ENCODE data around the gene IGSF22. TPM values are rescaled to one million over a fixed set of nuclear protein-coding genes. Genes with fewer than 3 reads are reported as not detected.
A peak's percentile ranks its signal among the peaks of the same experiment; 100 is the strongest.

Gene IGSF22
- total and polyA plus RNA-seq, 2 of the 8 experiments (the other 6 are each of a cell fraction or from before 2014, with no cell fraction given): 0.14 TPM; not detected in 1

DNA sequence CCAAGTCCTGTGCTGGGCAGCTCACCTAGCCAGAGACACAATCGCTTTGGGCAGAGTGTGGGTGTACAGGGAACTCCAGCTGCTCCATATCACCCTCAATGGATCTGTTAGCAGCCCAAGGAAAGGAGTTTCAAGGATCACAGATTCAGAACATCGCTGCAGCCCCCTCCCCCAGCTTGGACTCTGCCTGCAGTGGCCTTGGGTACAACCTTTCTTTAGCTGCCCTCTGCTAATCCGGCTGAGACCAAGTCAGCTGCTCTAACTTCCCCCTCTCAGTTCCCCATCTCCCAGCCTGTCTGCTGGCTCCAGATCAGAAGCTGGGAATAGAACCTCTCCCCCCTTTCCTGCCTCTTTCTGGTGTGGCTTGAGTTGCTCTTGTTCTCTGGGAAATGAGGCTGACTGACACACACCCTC is 26.1 kb downstream of the IGSF22 start:
- POLR2A ChIA-PET (ENCODE audit: partially characterized antibody): interaction anchor here (1.4 kb wide), 1 partner anchor 16 kb away, joined by 3 read pairs; no protein-coding TSS in a partner anchor
- 81% methylated on average over 3 of the region's 3 CpGs; no CpG with 5 or more reads in 1 of the 2 experiments for WGBS, 2 experiments (ENCODE audit: extremely low coverage in 1 of 2, insufficient coverage in 1 of 2, insufficient read length in 1 of 2, insufficient replicate concordance in 2 of 2, low coverage in 1 of 2, low lambda C conversion rate in 2 of 2, missing lambda C conversion rate in 1 of 2)
- H3K4me2 ChIP-seq (ENCODE audit: insufficient read depth in 1 of 2, low read depth in 2 of 2, low read length in 2 of 2): peak overlapping the region; percentile 75 to 79; a peak in 3 of 4 replicates
- TF ChIP-seq RXRA (IDR thresholded peaks at IDR 0.05; ENCODE audit: insufficient read depth, low read depth, low read length): no peak
- TF ChIP-seq RFX5 (IDR thresholded peaks at IDR 0.05; ENCODE audit: borderline replicate concordance, low read depth, low read length): no peak
- no peak for TF ChIP-seq SIN3A (conservative IDR thresholded peaks at IDR 0.05 in 1 of 2, IDR thresholded peaks at IDR 0.05 in 1 of 2; ENCODE audit: low read depth in 1 of 2, low read length in 2 of 2)
- TF ChIP-seq GABPA (IDR thresholded peaks at IDR 0.05; ENCODE audit: borderline replicate concordance, insufficient read depth, low read length): no peak
- no peak for TF ChIP-seq EGR1 (IDR thresholded peaks at IDR 0.05; ENCODE audit: borderline replicate concordance, low read depth, low read length)
- TF ChIP-seq CEBPB (IDR thresholded peaks at IDR 0.05; ENCODE audit: low read depth, low read length): no peak
- TF ChIP-seq TBP (IDR thresholded peaks at IDR 0.05; ENCODE audit: low read depth, low read length): no peak
- no peak for TF ChIP-seq RBBP5 (IDR thresholded peaks at IDR 0.05; ENCODE audit: borderline replicate concordance, low read depth, low read length)
- no peak for TF ChIP-seq MAFK (IDR thresholded peaks at IDR 0.05; ENCODE audit: low read depth, low read length)
- no peak for TF ChIP-seq SIX5 (IDR thresholded peaks at IDR 0.05; ENCODE audit: low read depth, low read length)
- TF ChIP-seq KDM1A (IDR thresholded peaks at IDR 0.05; ENCODE audit: borderline replicate concordance, low read length): no peak
- no peak for TF ChIP-seq CBX8 (IDR thresholded peaks at IDR 0.05; ENCODE audit: borderline replicate concordance, low read depth, low read length)
- TF ChIP-seq RAD21 (IDR thresholded peaks at IDR 0.05 in 1 of 2, conservative IDR thresholded peaks at IDR 0.05 in 1 of 2; ENCODE audit: low read depth in 2 of 2, low read length in 2 of 2): no peak
- no peak for TF ChIP-seq CREB1 (IDR thresholded peaks at IDR 0.05)

More for the DNA sequence above, 26.1 kb downstream of the IGSF22 start:
- H2BK15ac ChIP-seq (ENCODE audit: low read length): no peak overlapping the region
- no peak overlapping the region for H2AK5ac ChIP-seq (ENCODE audit: low read depth, low read length)
- no peak overlapping the region for H3K27ac ChIP-seq (ENCODE audit: low read depth, low read length)
- H4K91ac ChIP-seq (replicated peaks; ENCODE audit: insufficient read length, low read length): no peak overlapping the region
- H3K4me1 ChIP-seq (replicated peaks in 1 of 4; ENCODE audit: control insufficient read depth in 3 of 4, insufficient read depth in 4 of 4, low read length in 3 of 4): peaks cover 0 to 9% (median 2%) of the 10 kb centered on the region in 4 experiments; a peak in 3 of 7 replicates
- no peak for FAIRE-seq
- no peak overlapping the region for H2BK20ac ChIP-seq (ENCODE audit: low read length)
- H3K9ac ChIP-seq (replicated peaks in 1 of 4; ENCODE audit: extremely low read depth in 1 of 4, low read depth in 3 of 4, low read length in 3 of 4): no peak overlapping the region; a peak in 1 of 7 replicates
- no peaks in the 10 kb centered on the region for H4K20me1 ChIP-seq (replicated peaks in 1 of 2; ENCODE audit: control insufficient read depth in 1 of 2, insufficient read depth in 2 of 2, low read length in 2 of 2)
- no peak overlapping the region for H2BK12ac ChIP-seq (ENCODE audit: low read depth, low read length)
- no peak overlapping the region for H4K8ac ChIP-seq (ENCODE audit: extremely low read depth, insufficient read depth, low read length)
- H3K18ac ChIP-seq (ENCODE audit: extremely low read depth, low read length): no peak overlapping the region
- no peaks in the 10 kb centered on the region for H3K36me3 ChIP-seq (ENCODE audit: control insufficient read depth in 2 of 4, insufficient read depth in 4 of 4, low read length in 3 of 4)
- no peaks in the 10 kb centered on the region for H3K9me3 ChIP-seq (ENCODE audit: insufficient read depth in 2 of 2, low read depth in 1 of 2, low read length in 1 of 2)
- H3K4ac ChIP-seq (replicated peaks; ENCODE audit: insufficient read length, low read depth, low read length): no peak overlapping the region
- no peak overlapping the region for H3K14ac ChIP-seq (ENCODE audit: insufficient read length)
- no peak overlapping the region for H3K56ac ChIP-seq (replicated peaks; ENCODE audit: insufficient read length, low read depth, low read length)
- no peak overlapping the region for H2AFZ ChIP-seq (ENCODE audit: low read length)
- CTCF ChIA-PET (ENCODE audit: partially characterized antibody): interaction anchor here (1.8 kb wide), 1 partner anchor 24 kb away, joined by 5 read pairs; no protein-coding TSS in a partner anchor
- H4K5ac ChIP-seq (ENCODE audit: insufficient read length, low read depth, low read length): no peak overlapping the region
- no peaks in the 10 kb centered on the region for H3K79me2 ChIP-seq (ENCODE audit: control insufficient read depth in 1 of 2, insufficient read depth in 2 of 2, low read length in 2 of 2)
- no peak overlapping the region for H3K23ac ChIP-seq (ENCODE audit: insufficient read length)
- H3K4me3 ChIP-seq (ENCODE audit: extremely low read depth in 1 of 4, insufficient read depth in 2 of 4, low read depth in 3 of 4, low read length in 4 of 4): peak overlapping the region; percentile 47 to 87 (median 57); a peak in 5 of 8 replicates
- H3K79me1 ChIP-seq (ENCODE audit: low read depth, low read length): no peaks in the 10 kb centered on the region
- no peak overlapping the region for H2BK5ac ChIP-seq (ENCODE audit: low read depth, low read length)
- peaks cover 0 to 7% (median 5%) of the 10 kb centered on the region in 4 experiments; a peak in 5 of 7 replicates for H3K27me3 ChIP-seq (replicated peaks in 1 of 4; ENCODE audit: control insufficient read depth in 3 of 4, extremely low read depth in 1 of 4, insufficient read depth in 3 of 4, low read length in 3 of 4)
- DNase-seq (ENCODE audit: low read depth in 1 of 2, low spot score in 2 of 2): no peak
- H2BK120ac ChIP-seq (replicated peaks; ENCODE audit: low read depth, low read length): no peak overlapping the region
- peaks cover 8% of the 10 kb centered on the region for H3K23me2 ChIP-seq (ENCODE audit: low read depth, low read length)
